ENCODE data around the gene FBH1. TPM values are rescaled to one million over a fixed set of nuclear protein-coding genes. Genes with fewer than 3 reads are reported as not detected.
"Not testable (repeated sequence)": the region's sequence is repeated elsewhere in the genome, so short reads cannot be mapped to it uniquely, and the experiment has no call there.

Gene FBH1
- total and polyA plus RNA-seq, 4 donors = 39.4 to 93.2 (median 63.8) TPM

GRCh38 chr10:5960070-5960972 lies 70.3 kb downstream of the FBH1 start:
- H3K9me3 ChIP-seq (ENCODE audit: control insufficient read depth in 4 of 4, insufficient read depth in 3 of 4, low read length in 3 of 4) = no peaks in the 10 kb centered on the region
- no peak for ATAC-seq (ENCODE audit: insufficient read depth, low FRiP score)
- WGBS, 2 donors = 90 to 91% methylated on average over 18 of the region's 18 CpGs
- H3K36me3 ChIP-seq (ENCODE audit: control insufficient read depth in 4 of 4, insufficient read depth in 4 of 4, low read length in 4 of 4) = peaks cover 0 to 48% (median 0%) of the 10 kb centered on the region in 4 donors
- no peaks in the 10 kb centered on the region for H3K27me3 ChIP-seq (ENCODE audit: control insufficient read depth in 3 of 3, insufficient read depth in 3 of 3, low read length in 2 of 3)
- no peak overlapping the region for H3K9ac ChIP-seq (ENCODE audit: insufficient read depth in 1 of 2, low read length in 2 of 2)
- H3K27ac ChIP-seq (ENCODE audit: low read depth in 1 of 2, low read length in 1 of 2) = no peak overlapping the region
- TF ChIP-seq, protein P1, sequence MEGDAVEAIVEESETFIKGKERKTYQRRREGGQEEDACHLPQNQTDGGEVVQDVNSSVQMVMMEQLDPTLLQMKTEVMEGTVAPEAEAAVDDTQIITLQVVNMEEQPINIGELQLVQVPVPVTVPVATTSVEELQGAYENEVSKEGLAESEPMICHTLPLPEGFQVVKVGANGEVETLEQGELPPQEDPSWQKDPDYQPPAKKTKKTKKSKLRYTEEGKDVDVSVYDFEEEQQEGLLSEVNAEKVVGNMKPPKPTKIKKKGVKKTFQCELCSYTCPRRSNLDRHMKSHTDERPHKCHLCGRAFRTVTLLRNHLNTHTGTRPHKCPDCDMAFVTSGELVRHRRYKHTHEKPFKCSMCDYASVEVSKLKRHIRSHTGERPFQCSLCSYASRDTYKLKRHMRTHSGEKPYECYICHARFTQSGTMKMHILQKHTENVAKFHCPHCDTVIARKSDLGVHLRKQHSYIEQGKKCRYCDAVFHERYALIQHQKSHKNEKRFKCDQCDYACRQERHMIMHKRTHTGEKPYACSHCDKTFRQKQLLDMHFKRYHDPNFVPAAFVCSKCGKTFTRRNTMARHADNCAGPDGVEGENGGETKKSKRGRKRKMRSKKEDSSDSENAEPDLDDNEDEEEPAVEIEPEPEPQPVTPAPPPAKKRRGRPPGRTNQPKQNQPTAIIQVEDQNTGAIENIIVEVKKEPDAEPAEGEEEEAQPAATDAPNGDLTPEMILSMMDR (IDR thresholded peaks at IDR 0.05; ENCODE audit: control extremely low read depth, extremely low read depth) = no peak
- H3K4me3 ChIP-seq = no peak overlapping the region
- no peak for DNase-seq
- peaks cover 0 to 2% (median 0%) of the 10 kb centered on the region in 5 donors for H3K4me1 ChIP-seq (ENCODE audit: control insufficient read depth in 5 of 5, insufficient read depth in 5 of 5, low read length in 5 of 5)

- not testable (repeated sequence) for H3K27ac ChIP-seq (ENCODE audit: low read depth in 1 of 2, low read length in 1 of 2); H3K9ac ChIP-seq (ENCODE audit: insufficient read depth in 1 of 2, low read length in 2 of 2); DNase-seq; H3K4me3 ChIP-seq; H3K4me1 ChIP-seq (ENCODE audit: control insufficient read depth in 5 of 5, insufficient read depth in 5 of 5, low read length in 5 of 5); H3K9me3 ChIP-seq (ENCODE audit: control insufficient read depth in 4 of 4, insufficient read depth in 3 of 4, low read length in 3 of 4); ATAC-seq (ENCODE audit: insufficient read depth, low FRiP score); H3K27me3 ChIP-seq (ENCODE audit: control insufficient read depth in 3 of 3, insufficient read depth in 3 of 3, low read length in 2 of 3)
- 97 to 99% methylated on average over 10 of the region's 10 CpGs for WGBS, 2 donors
- H3K36me3 ChIP-seq (ENCODE audit: control insufficient read depth in 4 of 4, insufficient read depth in 4 of 4, low read length in 4 of 4) = peaks cover 0 to 49% (median 0%) of the 10 kb centered on the region in 4 donors
Observed at GRCh38 chr10:5960973-5961275, 70.9 kb downstream of the FBH1 start.

DNA sequence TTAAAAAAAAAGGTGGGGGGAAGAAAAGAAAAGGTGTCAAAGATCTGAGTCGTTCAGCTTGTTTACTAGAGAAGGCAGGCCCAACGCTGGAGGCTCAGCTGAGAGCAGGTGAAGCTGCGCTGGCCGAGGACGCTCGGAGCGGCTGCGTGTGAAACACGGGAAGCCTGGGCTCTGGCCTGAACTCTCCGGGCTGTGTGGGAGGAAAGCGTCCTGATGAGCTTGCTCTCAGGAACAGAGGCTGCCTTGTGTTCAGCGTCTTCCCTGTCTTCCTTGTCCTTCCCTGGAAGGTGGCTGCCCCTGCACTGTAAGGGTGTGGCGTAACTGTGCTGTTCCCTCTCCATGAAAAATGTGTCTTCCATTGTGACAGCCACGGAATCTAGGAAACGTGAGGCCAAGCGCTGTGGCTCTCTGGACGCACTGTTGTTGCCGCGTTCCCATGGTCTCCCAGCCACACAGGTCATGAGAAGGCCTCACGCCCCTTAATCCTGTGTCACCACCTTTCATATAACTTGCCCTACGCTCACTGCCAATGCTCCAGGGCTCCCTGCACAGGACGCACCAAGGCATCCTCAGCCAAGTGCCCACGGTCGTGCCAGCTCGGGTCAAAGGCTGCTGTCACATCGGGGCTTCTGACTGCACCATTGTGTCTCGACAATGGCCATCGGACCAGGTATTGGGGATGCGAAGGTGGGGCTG lies 71.5 kb downstream of the FBH1 start:
- TF ChIP-seq, protein P1 (IDR thresholded peaks at IDR 0.05; ENCODE audit: control extremely low read depth, extremely low read depth) = no peak
- Histone ChIP-seq H3K9ac (ENCODE audit: insufficient read depth in 1 of 2, low read length in 2 of 2) (no peak overlapping the region), H3K4me3 (no peak overlapping the region), H3K36me3 (ENCODE audit: control insufficient read depth in 4 of 4, insufficient read depth in 4 of 4, low read length in 4 of 4) (peaks cover 0 to 48% (median 0%) of the 10 kb centered on the region in 4 donors), H3K27me3 (ENCODE audit: control insufficient read depth in 3 of 3, insufficient read depth in 3 of 3, low read length in 2 of 3) (no peaks in the 10 kb centered on the region), H3K4me1 (ENCODE audit: control insufficient read depth in 5 of 5, insufficient read depth in 5 of 5, low read length in 5 of 5) (peaks cover 0 to 2% (median 0%) of the 10 kb centered on the region in 5 donors), H3K27ac (ENCODE audit: low read depth in 1 of 2, low read length in 1 of 2) (no peak overlapping the region), H3K9me3 (ENCODE audit: control insufficient read depth in 4 of 4, insufficient read depth in 3 of 4, low read length in 3 of 4) (no peaks in the 10 kb centered on the region)
- DNase-seq (no peak), ATAC-seq (ENCODE audit: insufficient read depth, low FRiP score) (no peak)
- 94 to 95% methylated on average over 29 of the region's 29 CpGs for WGBS, 2 donors

DNA sequence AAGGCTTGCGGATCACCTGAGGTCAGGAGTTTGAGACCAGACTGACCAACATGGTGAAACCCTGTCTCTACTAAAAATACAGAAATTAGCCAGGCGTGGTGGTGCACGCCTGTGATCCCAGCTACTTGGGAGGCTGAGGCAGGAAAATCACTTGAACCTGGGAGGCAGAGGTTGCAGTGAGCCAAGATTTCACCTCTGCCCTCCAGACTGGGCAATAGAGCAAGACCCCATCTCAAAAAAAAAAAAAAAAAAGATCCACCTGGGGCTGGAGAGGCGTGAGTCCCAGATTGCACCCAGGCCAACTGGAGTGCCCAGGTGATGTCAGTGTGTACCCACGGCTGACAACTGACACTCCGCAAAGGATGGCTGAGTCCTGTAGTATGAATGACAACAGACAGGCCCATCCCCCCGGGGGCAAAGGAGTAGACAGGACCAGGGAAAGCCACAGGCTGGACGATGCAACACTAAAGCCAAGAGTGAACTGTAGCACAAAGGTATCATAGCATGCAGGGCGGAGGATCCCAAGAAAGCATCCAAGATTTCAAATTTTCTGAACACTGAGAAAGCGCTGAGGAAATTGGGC lies 72.4 kb downstream of the FBH1 start:
- not testable (repeated sequence) for H3K9me3 ChIP-seq (ENCODE audit: control insufficient read depth in 4 of 4, insufficient read depth in 3 of 4, low read length in 3 of 4)

More for the DNA sequence above, 72.4 kb downstream of the FBH1 start:
- 97 to 98% methylated on average over 10 of the region's 10 CpGs for WGBS, 2 donors
- peaks cover 0 to 47% (median 0%) of the 10 kb centered on the region in 4 donors for H3K36me3 ChIP-seq (ENCODE audit: control insufficient read depth in 4 of 4, insufficient read depth in 4 of 4, low read length in 4 of 4)
- H3K9ac ChIP-seq (ENCODE audit: insufficient read depth in 1 of 2, low read length in 2 of 2); H3K27ac ChIP-seq (ENCODE audit: low read depth in 1 of 2, low read length in 1 of 2); H3K4me3 ChIP-seq; H3K27me3 ChIP-seq (ENCODE audit: control insufficient read depth in 3 of 3, insufficient read depth in 3 of 3, low read length in 2 of 3); ATAC-seq (ENCODE audit: insufficient read depth, low FRiP score); DNase-seq; H3K4me1 ChIP-seq (ENCODE audit: control insufficient read depth in 5 of 5, insufficient read depth in 5 of 5, low read length in 5 of 5): not testable (repeated sequence)

Data from lung (tissue), 12 donors.